ENCODE data around the gene GALT. TPM values are rescaled to one million over a fixed set of nuclear protein-coding genes. Genes with fewer than 3 reads are reported as not detected.

GALT gene
- total and polyA plus RNA-seq, 2 of the 13 experiments (the other 11 are each of a cell fraction or from before 2014, with no cell fraction given): 40.4 to 46.3 TPM

DNA sequence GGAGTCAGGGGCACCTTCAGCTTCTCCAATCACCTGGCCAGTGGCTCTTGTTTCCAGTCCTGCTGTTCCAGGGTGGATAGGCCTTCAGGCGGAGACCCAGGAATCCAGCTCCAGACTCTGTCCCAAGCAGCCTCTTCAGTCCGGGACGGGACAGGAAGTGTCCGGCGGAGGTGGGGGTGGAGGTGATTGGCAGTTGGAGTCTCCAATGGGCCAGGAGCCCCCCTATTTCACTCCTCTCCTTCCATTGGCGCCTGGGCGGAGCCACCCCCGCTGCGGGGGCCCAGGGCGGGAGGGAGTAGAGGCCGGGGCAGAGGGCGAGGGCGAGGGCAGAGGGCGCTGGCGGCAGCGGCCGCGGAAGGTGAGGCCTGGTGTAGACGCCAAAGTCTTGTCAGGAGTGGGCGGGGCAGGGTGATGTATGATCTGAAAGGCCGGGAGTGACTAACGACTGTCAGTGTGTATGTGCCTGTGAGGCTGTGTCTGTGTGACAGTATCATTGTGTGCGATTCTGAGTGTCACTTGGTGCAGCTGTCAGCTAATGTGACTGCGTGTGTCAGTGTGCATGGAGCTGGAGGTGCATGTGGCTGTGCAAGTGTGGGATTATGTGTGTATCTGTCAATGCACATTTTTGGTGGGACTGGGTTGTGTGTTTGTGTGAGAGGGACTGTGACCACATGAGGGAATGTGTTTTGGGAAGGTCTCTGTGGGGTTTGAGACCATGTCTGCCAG lies 5.6 kb downstream of the GALT start, which contains the start of gene IL11RA (continued):
- 0 out of 2 replicates have a peak, but pooled peaks have one; percentile 17 for TF ChIP-seq PCBP1 (IDR thresholded peaks at IDR 0.05; ENCODE audit: borderline replicate concordance, low read depth, low read length)
- TF ChIP-seq NR2F2 (IDR thresholded peaks at IDR 0.05; ENCODE audit: borderline replicate concordance, low read depth): peak; percentile 58; the same call in 1 of the 2 replicates
- TF ChIP-seq, protein P1, sequence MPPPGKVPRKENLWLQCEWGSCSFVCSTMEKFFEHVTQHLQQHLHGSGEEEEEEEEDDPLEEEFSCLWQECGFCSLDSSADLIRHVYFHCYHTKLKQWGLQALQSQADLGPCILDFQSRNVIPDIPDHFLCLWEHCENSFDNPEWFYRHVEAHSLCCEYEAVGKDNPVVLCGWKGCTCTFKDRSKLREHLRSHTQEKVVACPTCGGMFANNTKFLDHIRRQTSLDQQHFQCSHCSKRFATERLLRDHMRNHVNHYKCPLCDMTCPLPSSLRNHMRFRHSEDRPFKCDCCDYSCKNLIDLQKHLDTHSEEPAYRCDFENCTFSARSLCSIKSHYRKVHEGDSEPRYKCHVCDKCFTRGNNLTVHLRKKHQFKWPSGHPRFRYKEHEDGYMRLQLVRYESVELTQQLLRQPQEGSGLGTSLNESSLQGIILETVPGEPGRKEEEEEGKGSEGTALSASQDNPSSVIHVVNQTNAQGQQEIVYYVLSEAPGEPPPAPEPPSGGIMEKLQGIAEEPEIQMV (CRISPR knock-in tag; IDR thresholded peaks at IDR 0.05; ENCODE audit: low read depth): no peak
- no peak for TF ChIP-seq MAF1 (CRISPR knock-in tag; IDR thresholded peaks at IDR 0.05; ENCODE audit: borderline replicate concordance)
- TF ChIP-seq, protein P2, sequence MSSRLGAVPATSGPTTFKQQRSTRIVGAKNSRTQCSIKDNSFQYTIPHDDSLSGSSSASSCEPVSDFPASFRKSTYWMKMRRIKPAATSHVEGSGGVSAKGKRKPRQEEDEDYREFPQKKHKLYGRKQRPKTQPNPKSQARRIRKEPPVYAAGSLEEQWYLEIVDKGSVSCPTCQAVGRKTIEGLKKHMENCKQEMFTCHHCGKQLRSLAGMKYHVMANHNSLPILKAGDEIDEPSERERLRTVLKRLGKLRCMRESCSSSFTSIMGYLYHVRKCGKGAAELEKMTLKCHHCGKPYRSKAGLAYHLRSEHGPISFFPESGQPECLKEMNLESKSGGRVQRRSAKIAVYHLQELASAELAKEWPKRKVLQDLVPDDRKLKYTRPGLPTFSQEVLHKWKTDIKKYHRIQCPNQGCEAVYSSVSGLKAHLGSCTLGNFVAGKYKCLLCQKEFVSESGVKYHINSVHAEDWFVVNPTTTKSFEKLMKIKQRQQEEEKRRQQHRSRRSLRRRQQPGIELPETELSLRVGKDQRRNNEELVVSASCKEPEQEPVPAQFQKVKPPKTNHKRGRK (CRISPR knock-in tag; IDR thresholded peaks at IDR 0.05): no peak
- no peak for TF ChIP-seq IKZF4 (CRISPR knock-in tag; IDR thresholded peaks at IDR 0.05; ENCODE audit: borderline replicate concordance, low read depth, not compliant biosample characterization)
- no peak for TF ChIP-seq HMG20A (CRISPR knock-in tag; IDR thresholded peaks at IDR 0.05; ENCODE audit: borderline replicate concordance)
- TF ChIP-seq SP140L (CRISPR knock-in tag; IDR thresholded peaks at IDR 0.05; ENCODE audit: borderline replicate concordance): no peak
- TF ChIP-seq, protein P3, sequence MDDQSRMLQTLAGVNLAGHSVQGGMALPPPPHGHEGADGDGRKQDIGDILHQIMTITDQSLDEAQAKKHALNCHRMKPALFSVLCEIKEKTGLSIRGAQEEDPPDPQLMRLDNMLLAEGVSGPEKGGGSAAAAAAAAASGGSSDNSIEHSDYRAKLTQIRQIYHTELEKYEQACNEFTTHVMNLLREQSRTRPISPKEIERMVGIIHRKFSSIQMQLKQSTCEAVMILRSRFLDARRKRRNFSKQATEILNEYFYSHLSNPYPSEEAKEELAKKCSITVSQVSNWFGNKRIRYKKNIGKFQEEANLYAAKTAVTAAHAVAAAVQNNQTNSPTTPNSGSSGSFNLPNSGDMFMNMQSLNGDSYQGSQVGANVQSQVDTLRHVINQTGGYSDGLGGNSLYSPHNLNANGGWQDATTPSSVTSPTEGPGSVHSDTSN (CRISPR knock-in tag; IDR thresholded peaks at IDR 0.05; ENCODE audit: borderline replicate concordance): no peak
- TF ChIP-seq, protein P4, sequence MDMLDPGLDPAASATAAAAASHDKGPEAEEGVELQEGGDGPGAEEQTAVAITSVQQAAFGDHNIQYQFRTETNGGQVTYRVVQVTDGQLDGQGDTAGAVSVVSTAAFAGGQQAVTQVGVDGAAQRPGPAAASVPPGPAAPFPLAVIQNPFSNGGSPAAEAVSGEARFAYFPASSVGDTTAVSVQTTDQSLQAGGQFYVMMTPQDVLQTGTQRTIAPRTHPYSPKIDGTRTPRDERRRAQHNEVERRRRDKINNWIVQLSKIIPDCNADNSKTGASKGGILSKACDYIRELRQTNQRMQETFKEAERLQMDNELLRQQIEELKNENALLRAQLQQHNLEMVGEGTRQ (IDR thresholded peaks at IDR 0.05; ENCODE audit: low read depth, low read length): no peak
- TF ChIP-seq, protein P4 (CRISPR knock-in tag; IDR thresholded peaks at IDR 0.05; ENCODE audit: borderline replicate concordance): no peak
- TF ChIP-seq CEBPB (IDR thresholded peaks at IDR 0.05; ENCODE audit: borderline replicate concordance, low read depth, low read length): no peak
- TF ChIP-seq, protein P5, sequence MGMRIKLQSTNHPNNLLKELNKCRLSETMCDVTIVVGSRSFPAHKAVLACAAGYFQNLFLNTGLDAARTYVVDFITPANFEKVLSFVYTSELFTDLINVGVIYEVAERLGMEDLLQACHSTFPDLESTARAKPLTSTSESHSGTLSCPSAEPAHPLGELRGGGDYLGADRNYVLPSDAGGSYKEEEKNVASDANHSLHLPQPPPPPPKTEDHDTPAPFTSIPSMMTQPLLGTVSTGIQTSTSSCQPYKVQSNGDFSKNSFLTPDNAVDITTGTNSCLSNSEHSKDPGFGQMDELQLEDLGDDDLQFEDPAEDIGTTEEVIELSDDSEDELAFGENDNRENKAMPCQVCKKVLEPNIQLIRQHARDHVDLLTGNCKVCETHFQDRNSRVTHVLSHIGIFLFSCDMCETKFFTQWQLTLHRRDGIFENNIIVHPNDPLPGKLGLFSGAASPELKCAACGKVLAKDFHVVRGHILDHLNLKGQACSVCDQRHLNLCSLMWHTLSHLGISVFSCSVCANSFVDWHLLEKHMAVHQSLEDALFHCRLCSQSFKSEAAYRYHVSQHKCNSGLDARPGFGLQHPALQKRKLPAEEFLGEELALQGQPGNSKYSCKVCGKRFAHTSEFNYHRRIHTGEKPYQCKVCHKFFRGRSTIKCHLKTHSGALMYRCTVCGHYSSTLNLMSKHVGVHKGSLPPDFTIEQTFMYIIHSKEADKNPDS (CRISPR knock-in tag; IDR thresholded peaks at IDR 0.05): no peak
- peak; percentile 68 for TF ChIP-seq RBFOX2 (IDR thresholded peaks at IDR 0.05; ENCODE audit: low read depth, low read length)
- TF ChIP-seq ZNF569 (CRISPR knock-in tag; IDR thresholded peaks at IDR 0.05; ENCODE audit: borderline replicate concordance): no peak
- TF ChIP-seq ZSCAN30 (CRISPR knock-in tag; IDR thresholded peaks at IDR 0.05): no peak
- TF ChIP-seq ZIK1 (CRISPR knock-in tag; IDR thresholded peaks at IDR 0.05; ENCODE audit: borderline replicate concordance, low read depth): no peak; the same call in 1 of the 2 replicates
- TF ChIP-seq ZNF724P (CRISPR knock-in tag; IDR thresholded peaks at IDR 0.05; ENCODE audit: borderline replicate concordance): no peak
- no peak for TF ChIP-seq GTF3A (CRISPR knock-in tag; conservative IDR thresholded peaks at IDR 0.05)

Data from HepG2 (cell line).